ENCODE data around the gene C1GALT1.

GRCh38 chr7:7191137-7191536 lies 8.8 kb downstream of the C1GALT1 start:
- TF ChIP-seq POLR2A (IDR thresholded peaks at IDR 0.05) (no peak), CTCF (IDR thresholded peaks at IDR 0.05) (no peak)

All from thyroid gland (tissue), 4 donors.